Kasumi-1 (cell line): ENCODE results near the gene RBM6.
"Not testable (repeated sequence)": the region's sequence is repeated elsewhere in the genome, so short reads cannot be mapped to it uniquely, and the experiment has no call there.

Experiments used
- DNase-seq, 2 experiments: peaks; one replicate each; lab custom pipeline; 2025; lab: John Stamatoyannopoulos, UW

RBM6 gene

DNA sequence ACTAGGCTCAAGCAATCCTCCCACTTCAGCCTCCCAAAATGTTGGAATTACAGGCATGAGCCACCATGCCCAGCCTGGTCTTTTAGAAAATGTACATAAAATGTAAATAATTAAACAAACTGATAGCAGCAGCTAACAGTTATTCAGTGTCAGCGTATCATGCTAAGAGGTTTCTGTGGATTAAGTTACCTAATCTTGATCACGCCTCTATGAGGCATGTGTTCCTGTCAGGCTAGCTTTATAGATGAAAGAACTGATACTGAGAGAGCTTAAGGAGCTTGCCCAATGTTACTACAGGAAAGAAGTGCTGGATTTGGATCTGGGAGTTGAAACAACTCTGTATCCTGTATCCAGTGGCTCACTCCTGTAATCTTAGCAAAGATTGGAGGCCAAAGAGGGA, 25.0 kb upstream of the RBM6 start:
- no peak for DNase-seq

- DNase-seq, result no peak
Observed at GRCh38 chr3:49916686-49917085, 23.3 kb upstream of the RBM6 start.

DNA sequence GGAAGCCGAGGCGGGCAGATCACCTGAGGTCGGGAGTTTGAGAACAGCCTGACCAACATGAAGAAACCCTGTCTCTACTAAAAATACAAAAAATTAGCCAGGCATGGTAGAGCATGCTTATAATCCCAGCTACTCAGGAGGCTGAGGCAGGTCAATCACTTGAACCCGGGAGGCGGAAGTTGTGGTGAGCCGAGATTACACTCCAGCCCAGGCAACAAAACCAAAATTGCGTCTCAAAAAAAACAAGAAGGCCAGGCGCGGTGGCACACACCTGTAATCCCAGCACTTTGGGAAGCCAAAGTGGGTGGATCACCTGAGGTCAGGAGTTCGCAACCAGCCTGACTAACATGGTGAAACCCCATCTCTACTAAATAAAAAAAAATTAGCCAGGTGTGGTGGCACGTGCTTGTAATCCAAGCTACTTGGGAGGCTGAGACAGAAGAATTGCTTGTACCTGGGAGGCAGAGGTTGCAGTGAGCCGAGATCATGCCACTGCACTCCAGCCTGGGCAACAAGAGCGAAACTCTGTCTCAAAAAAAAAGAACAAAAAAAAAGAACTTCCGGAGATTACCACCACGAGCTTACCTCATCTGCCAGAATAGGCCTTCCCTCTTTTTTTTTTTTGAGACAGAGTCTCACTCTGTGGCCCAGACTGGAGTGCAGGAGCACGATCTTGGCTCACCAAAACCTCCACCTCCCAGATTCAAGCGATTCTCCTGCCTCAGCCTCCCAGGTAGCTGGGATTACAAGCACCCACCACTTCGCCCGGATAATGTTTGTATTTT, 22.0 kb upstream of the RBM6 start:
- DNase-seq, result not testable (repeated sequence)

GRCh38 chr3:49924683-49925082, 15.3 kb upstream of the RBM6 start:
- DNase-seq, result no peak

GRCh38 chr3:49925485-49925884, 14.5 kb upstream of the RBM6 start:
- no peak for DNase-seq

GRCh38 chr3:49926117-49926728, 13.7 kb upstream of the RBM6 start:
- no peak for DNase-seq

GRCh38 chr3:49927798-49928197, 12.2 kb upstream of the RBM6 start:
- no peak for DNase-seq

DNA sequence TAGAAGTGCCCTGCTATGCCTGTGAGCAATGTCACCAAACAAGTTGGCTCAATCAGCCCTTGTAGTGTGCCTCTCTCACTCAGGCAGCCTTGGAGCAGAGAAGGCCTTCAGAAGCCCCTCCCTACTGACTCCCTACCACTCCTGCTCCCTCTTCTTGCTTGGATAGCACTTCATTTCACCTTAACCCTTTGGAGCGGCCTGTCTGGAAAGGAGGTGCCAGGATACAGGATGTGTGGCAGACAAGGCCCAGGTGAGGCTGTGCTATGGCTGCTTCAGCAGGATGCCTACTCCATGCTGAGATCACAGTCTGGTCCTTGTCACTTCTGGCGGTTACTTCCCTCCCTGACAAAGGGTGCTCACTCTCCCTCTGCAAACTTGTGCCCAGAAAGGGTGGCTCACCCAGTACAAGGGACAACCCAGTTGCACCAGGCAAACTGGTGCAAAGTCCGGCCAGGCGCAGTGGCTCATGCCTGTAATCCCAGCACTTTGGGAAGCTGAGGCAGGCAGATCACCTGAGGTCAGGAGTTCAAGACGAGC, 11.4 kb upstream of the RBM6 start:
- DNase-seq, result no peak

DNA sequence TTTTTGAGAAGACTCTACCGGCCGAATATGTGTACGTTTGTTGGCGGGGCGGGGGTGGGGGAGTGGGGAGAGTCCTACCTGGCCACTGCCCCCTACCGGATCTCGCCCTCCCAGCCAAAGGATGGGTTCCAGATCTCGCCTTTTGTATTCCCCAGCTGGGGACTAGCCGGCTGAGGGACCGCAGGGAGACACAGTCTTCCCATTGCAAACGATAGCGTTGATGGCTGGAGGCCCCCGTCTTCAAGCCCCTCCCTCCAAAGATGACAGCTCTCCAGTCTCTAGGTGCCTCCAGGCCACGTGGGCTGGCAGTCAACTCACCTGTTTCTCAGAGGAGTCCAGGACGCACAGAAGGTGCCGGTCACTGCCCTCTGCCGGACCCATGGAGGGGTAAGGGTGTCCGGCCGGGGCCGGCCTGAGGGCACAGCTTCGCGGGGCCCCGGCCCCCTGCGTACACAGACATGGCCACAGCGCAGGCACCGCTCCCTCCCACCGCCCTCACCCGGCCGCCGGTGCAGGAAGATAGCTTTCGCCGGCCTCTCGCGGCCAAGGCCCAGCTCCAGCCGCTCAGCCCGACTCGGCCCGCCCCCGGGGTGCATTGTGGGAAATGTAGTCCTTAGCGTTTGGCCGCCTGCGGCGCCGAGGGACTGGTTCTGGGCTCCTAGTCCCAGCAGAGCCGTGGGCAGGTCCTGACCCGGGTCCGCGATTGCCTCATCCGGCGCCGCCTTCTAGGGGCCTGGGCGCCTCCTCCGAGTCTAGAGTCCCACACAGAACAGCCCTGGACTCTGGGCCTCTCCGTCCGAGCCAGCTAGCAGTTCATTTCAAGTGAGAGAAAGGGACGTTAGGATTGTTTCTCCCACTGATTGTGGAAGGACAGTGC, 10.4 kb upstream of the RBM6 start, which contains the start of gene MON1A:
MON1A (minus strand) TSS at position 521 of the 877 bp plus-strand sequence. CDS start 16,465 bp downstream, outside the sequence.
- DNase-seq, result peak; percentile 80 to 83

DNA sequence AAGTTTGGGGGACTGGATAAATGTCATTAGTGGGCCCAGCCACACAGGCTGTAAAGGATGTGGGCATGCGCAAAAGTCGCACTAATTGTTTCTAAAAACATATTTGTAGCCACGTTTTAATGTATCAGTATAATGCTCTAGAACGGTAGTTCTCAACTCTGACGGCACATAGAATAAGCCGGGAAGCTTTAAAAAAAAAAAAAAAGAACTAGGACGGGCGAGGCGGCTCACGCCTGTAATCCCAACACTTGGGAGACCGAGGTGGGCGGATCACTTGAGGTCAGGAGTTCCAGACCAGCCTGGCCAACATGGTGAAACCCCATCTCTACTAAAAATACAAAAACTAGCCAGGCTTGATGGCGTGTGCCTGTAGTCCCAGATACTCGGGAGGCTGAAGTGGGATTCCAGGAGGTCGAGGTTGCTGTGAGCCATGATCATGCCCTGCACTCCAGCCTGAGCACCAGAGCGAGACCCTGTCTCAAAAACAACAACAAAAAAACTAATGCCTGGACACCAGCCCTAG, 9.7 kb upstream of the RBM6 start:
- DNase-seq, result peak; percentile 64 to 73

DNA sequence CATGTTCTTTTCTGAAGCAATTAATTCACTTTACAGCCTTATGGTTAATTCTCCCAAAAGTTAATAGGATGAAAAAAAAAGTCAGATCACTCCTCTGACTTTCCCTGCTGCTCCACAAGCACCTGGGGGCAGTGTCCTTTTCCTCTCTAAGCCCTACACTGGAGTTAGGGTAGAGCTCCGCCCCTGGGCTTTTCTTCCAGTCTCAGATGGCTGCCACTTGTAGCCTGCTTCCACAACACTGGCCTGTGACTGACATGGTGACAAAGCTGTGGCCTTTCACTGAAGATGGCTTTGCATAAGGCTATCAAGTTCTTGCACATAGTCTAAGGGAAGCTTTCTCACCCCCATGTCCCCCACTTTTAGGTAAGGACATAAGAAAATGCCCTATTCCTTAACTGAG, 9.0 kb upstream of the RBM6 start:
- DNase-seq, result peak; percentile 45 to 59

- not testable (repeated sequence) for DNase-seq
Observed at GRCh38 chr3:49932281-49932680, 7.7 kb upstream of the RBM6 start.

- DNase-seq, result no peak
Observed at GRCh38 chr3:49937090-49937489, 2.9 kb upstream of the RBM6 start.

DNA sequence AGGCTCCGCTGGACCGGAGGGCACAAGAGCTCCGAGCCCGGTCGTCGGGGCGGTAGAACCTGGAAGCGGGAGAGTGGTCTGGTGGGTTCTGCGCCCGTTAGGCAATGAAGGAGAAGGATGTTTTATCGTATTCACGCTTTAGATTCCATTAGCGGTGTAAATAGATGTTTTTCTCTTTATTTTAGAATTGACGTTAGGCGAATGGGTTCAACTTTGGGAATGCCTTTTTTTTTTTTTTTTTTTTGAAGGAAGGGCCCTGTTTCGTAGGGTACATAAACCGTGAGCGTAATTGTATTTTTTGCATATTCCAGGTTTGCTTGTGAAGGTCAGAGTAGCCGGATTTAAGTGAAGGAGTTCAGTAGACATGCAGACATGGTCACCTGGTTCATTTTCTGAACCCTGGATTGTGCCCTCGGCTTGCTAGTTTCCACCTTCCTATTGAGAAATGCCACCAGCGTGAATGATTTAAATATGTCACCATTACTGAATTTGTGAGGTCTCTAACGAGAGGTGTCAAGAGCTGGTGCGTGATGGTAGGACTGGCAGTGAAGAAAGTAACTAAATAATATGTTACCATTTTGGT, 808 bp downstream of the RBM6 start:
- no peak for DNase-seq

DNA sequence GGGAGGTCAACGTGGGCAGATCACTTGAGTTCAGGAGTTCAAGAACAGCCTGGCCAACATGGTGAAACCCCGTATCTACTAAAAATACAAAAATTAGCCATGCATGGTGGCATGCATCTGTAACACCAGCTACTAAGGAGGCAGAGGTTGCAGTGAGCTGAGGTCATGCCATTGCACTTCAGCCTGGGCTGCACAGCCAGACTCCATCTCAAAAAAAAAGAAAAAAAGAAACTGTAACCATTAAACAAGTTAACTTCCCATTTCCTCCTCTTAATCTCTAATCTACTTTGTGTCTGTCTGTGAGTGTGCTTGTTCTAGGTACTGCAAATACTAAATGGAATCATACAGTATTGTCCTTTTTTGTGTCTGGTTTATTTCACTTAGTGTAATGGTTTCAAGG, 2.7 kb downstream of the RBM6 start:
- DNase-seq, result peak in 1 of 2 experiments; percentile 13

DNA sequence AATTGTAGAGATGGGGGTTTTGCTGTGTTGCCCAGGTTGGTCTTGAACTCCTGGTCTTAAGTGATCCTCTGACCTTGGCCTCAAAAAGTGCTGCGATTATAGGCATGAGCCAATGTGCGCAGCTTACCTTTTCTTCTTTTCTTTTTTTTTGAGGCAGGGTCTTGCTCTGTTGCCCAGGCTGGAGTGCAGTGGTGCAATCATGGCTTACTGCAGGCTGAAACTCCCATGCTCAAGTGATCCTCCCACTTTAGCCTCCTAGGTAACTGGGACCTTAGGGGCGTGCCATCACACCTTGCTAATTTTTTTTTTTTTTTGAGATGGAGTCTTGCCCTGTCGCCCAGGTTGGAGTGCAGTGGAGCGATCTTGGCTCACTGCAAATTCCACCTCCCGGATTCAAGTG, 13.0 kb downstream of the RBM6 start:
- DNase-seq, result no peak

DNA sequence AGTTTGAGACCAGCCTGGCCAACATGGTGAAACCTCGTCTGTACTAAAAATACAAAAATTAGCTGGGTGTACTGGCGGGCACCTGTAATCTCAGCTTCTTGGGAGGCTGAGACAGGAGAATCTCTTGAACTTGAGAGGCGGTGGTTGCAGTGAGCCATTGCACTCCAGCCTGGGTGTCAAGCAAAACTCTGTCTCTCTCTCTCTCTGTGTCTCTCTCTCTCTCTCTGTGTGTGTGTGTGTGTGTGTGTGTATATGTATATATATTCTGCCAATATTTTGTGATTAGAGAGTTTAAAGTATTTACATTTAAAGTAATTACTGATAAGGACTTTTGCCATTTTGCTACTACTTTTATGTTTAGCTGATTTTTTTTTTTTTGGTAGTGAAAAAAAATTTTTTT, 15.7 kb downstream of the RBM6 start:
- DNase-seq, result no peak

DNA sequence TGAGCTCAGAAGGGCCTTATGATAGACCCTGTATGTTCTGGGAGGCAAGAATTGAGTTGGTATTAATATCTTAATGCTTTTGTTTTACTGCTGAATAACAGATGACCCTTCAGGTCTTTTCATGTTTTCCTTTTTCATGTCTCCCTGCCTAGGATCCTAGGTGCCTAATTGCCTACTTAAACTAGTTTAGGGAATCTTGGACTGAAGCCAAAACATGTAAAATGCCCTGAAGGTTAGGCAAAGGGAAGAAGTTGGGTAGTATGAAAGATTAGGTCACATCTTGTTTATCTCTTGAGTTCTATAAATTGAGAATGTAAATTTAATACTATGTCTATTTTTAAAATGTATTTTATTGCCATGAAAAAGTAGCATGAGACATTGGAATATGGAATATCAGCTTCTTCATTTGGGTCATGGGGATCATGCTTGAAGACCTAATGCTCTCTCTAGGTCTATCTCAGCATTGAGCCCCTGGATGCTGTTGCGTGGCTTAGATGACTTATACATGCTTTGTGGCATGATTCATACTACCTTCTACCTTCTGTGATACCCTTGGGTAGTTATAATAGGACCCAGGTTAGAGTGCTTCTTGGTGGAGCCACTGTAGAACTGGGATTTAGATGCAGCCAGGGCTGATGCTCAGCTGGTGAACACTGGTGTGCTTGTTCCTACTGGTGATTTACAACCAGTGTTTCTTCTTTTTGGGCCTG, 26.4 kb downstream of the RBM6 start:
- no peak for DNase-seq

GRCh38 chr3:49967291-49967690, 27.3 kb downstream of the RBM6 start:
- no peak for DNase-seq

DNA sequence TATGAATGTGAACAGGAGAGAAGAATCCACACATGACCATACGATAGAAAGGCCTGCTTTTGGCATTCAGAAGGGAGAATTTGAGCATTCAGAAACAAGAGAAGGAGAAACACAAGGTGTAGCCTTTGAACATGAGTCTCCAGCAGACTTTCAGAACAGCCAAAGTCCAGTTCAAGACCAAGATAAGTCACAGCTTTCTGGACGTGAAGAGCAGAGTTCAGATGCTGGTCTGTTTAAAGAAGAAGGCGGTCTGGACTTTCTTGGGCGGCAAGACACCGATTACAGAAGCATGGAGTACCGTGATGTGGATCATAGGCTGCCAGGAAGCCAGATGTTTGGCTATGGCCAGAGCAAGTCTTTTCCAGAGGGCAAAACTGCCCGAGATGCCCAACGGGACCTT, 28.4 kb downstream of the RBM6 start:
- DNase-seq, result no peak

- DNase-seq, result no peak
Observed at GRCh38 chr3:49972656-49973055, 32.7 kb downstream of the RBM6 start.
